CD4-positive, alpha-beta T cell treated with Interferon gamma for 1 hour (primary cell): ENCODE measurements around the gene ATN1.
"Not testable (repeated sequence)": the region's sequence is repeated elsewhere in the genome, so short reads cannot be mapped to it uniquely, and the experiment has no call there.

ENCODE experiments used
- DNase-seq: peaks from one replicate; pipeline ENCODE4 v3.0.0-alpha.2; 2020

ATN1 gene

DNA sequence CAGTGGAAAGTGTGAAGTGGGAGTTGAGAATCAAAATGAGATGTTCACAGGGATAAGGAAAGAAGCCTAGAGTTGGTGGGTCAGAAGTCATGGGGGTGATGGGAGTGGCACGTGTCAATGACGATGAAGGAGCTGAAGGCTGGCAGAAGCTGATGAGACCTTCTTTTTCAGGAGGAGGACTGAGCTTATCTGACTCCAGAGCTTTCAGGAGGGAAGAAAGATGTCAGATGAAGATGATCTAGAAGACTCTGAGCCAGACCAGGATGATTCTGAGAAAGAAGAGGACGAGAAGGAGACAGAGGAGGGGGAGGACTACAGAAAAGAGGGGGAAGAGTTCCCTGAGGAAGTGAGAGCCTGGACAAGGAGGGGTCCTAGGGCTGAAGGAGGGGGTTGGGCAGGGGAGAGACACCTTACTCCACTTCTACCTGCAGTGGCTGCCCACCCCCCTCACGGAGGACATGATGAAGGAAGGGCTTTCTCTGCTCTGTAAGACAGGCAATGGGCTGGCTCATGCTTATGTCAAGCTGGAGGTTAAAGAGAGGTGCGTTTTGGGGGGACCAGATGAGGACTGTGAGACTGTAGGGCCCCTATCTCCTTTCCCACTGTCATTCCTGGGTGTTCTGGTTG is 22.2 kb upstream of the ATN1 start:
- no peak for DNase-seq

DNA sequence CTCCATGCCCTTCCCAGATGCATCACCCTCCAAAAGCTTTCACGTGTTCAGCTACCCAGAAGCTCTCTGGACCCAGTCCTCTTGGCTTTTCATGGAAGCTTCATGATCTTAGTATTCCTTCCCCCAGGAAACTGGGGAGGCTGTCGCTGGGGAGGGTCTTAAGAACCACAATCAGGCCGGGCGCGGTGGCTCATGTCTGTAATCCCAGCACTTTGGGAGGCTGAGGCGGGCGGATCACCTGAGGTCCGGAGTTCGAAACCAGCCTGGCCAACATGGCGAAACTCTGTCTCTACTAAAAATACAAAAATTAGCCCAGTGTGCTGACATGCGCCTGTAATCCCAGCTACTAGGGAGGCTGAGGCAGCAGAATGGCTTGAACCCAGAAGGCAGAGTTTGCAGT is 19.6 kb upstream of the ATN1 start:
- DNase-seq = not testable (repeated sequence)

DNA sequence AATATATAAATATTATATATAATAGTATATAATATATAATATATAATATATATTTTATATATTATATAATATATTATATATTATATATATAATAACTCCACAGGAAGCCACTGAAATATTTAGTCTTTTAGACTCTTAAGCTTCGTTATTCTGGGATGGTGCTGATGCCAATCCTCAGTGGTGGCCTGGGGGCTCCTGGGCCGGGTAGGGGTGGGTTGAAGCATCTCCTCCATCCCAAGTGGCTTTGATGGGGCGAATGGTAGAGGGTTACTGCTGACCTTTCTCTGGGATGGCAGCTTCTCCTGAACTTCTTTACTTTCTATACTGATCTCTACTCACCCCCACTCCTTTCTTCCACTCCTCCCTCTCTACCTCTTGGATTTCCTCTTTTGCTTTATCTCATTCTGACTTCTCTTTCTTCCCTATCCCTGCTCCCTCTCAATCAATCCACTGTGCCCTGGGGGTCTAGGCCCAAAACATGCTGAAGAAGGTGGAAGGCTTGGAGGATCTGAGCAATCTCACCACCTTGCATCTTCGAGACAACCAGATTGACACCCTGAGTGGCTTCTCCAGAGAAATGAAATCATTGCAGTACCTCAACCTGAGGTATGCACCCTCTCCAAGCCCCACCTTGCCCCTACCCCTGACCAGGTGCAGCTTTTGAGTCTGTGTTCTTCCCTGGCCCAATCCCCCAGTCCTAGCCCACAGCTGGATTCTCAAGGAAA is 18.2 kb upstream of the ATN1 start:
- no peak for DNase-seq

DNA sequence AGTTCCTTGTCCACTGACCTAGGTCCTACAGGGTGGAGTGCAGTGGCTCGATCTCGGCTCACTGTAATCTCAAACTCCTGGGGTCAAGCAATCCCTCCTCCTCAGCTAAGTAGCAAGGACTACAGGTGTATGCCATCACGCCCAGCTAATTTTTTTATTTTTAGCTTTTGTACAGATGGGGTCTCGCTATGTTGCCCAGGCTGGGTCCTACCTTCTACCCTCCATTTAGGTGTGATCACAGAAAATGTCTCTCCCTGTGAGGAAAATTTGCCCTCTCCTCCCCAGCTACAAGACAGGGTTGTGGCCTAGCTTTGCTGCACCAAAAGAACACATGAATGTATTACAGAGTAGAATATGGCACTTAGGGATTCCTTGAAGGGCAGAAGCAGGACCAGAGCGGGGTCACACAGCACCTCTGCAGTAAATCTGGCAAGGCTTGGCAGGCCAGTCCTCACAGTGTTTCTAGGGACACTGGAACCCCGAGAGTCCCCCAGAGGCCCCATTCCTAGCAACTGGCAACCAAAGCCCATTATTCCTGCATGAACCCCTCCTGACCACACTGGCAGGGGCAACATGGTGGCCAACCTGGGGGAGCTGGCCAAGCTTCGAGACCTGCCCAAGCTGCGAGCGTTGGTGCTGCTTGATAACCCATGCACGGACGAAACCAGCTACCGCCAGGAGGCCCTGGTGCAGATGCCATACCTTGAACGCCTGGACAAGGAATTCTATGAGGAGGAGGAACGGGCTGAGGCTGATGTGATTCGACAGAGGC is 15.4 kb upstream of the ATN1 start:
- no peak for DNase-seq

DNA sequence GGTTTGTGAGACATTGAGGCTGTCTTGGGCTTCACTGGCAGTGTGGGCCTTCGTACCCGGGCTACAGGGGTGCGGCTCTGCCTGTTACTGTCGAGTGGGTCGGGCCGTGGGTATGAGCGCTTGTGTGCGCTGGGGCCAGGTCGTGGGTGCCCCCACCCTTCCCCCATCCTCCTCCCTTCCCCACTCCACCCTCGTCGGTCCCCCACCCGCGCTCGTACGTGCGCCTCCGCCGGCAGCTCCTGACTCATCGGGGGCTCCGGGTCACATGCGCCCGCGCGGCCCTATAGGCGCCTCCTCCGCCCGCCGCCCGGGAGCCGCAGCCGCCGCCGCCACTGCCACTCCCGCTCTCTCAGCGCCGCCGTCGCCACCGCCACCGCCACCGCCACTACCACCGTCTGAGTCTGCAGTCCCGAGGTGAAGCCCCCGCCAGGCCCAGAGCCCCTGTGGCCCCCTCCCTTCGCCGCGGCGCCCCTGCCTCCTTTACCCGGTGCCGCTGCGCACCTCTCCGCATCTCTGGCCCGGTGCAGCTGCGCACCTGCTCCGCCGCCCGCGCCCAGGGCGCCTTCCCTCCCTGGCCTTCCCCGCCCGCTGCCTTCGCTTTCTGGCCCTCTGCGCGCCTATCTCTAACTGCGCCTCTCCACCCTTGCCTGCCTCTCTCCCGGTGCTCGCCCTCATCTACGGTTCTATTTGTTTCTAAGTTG is 13.4 kb upstream of the ATN1 start, which contains the start of gene ENO2:
TSS of gene ENO2 (plus strand) at position 335 of the 701 bp plus-strand sequence. CDS start 1,253 bp downstream, outside the sequence.
- peak; percentile 85 for DNase-seq

DNA sequence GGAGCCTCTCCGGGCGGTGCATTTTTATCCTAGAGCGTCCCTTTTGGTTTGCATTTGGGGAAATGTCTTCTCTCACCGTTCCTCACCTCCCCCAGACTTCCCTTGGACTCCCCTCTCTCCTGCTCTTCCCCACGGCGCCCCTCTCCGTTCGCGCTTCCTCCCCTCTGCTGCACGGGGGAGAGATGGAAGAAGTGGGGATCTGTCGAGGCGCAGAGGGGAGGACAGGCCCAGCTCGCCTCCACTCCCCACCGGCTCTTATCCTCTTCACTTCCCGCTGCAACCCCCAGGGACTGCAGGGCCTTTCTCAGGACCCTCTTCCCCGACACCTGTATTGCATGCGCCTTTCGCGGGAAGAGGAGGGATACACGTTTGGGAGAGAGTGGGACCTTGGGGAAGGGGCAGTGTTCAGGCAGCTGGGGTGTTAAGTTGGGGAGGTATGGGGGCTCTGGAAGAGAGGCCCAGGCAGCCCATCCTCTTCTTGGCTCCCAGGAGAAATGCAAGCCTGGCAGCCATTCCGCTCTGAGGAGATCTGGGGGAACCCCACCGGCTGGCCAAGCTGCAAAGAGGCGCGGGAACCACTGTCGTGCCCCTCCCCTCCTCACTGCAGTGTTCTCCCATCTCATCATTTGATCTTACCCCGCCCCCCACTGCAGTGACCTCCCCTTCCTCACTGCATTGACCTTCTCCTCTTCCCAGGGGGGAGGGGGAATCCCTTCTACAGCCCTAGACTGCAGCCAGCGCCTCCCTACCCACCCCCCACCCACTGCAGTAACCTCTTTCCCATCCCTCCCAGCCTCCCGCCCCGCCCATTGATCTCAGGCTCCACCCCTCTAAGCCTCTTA is 12.6 kb upstream of the ATN1 start:
- no peak for DNase-seq

DNA sequence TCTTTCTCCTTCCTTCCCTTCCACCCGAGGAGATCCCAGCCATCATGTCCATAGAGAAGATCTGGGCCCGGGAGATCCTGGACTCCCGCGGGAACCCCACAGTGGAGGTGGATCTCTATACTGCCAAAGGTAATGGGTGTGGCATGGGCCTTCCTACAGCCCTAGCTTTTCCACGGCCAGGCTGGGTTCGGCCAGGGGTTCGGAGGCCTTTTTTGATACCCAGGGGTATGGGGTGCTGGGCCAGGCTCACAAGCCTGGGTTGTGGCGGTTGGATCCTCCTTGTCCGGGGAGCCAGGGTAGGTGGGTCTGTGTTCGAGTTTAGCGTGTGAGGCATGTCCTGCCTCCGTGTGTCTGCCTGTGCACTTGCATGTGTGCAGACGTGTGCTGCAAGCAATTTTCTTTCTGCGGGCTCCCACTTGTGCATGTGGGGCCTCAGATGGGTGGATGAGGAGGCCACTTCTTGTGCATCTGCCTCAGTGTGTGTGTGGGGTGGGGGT is 11.9 kb upstream of the ATN1 start:
- DNase-seq = no peak

DNA sequence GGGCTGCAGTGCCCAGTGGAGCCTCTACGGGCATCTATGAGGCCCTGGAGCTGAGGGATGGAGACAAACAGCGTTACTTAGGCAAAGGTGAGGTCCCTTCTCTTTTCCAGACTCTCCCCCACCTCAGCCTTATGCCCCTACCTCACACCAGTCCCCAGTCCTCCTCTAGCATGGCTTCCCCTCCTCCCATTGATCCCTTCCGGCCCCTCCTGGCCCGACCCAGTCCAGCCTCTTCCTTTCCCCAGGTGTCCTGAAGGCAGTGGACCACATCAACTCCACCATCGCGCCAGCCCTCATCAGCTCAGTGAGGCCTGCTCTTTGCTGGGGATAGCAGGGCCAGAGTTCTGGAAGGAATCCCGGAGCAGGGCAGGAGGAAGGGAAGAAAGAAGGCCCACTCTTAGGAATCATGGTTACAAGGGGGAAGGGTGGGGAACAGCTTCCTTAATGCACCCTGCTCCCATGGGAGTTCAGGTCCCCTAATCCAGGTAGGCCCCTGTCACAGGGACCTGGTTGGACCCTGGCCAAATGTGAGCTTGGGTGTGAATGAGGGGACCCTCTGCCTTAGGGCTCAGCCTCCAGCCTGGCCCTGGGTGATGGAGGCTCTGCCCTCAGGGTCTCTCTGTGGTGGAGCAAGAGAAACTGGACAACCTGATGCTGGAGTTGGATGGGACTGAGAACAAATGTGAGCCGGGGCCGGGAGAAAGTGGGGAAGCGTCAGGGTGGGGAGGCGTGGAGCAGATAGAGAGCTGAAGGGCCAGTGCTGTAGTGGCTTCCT is 11.1 kb upstream of the ATN1 start:
- no peak for DNase-seq

DNA sequence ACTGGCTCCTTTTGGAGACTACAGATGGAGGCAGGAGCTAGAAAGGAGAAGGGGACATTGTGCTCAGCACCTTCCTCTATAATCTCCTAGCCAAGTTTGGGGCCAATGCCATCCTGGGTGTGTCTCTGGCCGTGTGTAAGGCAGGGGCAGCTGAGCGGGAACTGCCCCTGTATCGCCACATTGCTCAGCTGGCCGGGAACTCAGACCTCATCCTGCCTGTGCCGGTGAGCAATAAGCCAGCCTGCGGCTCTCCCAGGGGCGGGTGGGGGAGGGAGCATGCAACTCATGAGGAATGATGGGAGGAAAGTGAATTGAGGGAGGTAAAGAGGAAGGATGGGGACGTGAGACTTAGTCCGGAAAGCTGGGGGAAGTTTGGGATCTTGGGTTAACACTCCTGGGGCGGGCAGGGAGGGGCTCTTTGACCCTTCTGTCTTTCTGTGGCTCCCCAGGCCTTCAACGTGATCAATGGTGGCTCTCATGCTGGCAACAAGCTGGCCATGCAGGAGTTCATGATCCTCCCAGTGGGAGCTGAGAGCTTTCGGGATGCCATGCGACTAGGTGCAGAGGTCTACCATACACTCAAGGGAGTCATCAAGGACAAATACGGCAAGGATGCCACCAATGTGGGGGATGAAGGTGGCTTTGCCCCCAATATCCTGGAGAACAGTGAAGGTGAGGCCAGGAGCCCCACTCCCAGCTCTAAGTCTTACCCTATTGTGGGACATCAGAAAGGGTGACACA is 10.1 kb upstream of the ATN1 start:
- no peak for DNase-seq

DNA sequence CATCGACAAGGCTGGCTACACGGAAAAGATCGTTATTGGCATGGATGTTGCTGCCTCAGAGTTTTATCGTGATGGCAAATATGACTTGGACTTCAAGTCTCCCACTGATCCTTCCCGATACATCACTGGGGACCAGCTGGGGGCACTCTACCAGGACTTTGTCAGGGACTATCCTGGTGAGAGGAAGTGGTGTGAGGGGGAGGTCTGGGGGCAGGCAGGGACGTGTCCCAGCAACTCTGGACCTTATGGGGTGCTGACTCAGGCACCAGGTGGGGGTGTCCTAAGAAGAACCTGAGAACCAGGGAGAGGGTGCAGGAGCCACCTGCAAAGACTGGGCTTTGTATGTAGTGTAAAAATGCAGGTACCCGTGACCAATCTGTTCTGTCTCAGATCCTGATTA is 8.2 kb upstream of the ATN1 start:
- no peak for DNase-seq

DNA sequence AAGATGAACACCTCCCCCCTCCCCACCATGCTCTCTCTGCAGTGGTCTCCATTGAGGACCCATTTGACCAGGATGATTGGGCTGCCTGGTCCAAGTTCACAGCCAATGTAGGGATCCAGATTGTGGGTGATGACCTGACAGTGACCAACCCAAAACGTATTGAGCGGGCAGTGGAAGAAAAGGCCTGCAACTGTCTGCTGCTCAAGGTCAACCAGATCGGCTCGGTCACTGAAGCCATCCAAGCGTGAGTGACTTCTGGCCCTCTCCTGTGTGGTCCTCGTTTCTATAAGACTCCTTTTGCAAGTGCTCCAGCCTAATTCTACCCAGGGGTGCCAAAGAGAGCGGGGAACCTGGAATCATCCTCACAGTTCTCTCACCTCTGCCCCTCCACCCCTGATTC is 6.2 kb upstream of the ATN1 start:
- no peak for DNase-seq

DNA sequence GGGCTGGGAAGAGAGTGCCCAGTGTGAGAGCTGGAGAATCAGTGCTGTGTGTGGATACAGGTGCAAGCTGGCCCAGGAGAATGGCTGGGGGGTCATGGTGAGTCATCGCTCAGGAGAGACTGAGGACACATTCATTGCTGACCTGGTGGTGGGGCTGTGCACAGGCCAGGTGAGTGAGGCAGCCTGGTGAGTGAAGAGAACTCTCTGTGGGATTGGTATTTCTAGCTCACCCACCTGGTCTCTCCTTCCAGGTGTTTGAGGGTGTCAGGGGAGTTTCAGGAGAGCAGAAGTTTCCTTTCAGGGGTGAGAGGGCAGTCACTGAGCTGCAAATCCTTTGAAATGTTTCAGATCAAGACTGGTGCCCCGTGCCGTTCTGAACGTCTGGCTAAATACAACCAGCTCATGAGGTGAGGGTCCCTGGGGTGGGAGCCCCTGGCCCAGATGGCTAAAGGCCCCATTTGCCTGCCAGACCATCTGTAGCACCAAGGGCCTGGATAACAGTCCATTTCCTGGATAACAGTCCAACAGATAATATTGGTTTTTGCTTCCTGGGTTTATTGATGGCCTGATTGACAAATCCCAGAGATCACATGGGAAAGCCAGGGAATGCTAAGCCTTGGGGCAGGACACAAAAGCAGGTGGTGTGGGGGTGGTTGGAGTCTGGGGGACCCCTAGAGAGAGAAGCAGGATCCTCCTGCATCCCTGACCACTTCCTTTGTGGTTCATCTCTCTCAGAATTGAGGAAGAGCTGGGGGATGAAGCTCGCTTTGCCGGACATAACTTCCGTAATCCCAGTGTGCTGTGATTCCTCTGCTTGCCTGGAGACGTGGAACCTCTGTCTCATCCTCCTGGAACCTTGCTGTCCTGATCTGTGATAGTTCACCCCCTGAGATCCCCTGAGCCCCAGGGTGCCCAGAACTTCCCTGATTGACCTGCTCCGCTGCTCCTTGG is 5.5 kb upstream of the ATN1 start:
- DNase-seq = no peak

DNA sequence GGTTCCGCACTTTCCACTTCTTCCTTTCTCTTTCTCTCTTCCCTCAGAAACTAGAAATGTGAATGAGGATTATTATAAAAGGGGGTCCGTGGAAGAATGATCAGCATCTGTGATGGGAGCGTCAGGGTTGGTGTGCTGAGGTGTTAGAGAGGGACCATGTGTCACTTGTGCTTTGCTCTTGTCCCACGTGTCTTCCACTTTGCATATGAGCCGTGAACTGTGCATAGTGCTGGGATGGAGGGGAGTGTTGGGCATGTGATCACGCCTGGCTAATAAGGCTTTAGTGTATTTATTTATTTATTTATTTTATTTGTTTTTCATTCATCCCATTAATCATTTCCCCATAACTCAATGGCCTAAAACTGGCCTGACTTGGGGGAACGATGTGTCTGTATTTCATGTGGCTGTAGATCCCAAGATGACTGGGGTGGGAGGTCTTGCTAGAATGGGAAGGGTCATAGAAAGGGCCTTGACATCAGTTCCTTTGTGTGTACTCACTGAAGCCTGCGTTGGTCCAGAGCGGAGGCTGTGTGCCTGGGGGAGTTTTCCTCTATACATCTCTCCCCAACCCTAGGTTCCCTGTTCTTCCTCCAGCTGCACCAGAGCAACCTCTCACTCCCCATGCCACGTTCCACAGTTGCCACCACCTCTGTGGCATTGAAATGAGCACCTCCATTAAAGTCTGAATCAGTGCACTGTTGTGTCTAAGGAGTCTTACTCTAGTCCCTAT is 4.6 kb upstream of the ATN1 start:
- DNase-seq = no peak

DNA sequence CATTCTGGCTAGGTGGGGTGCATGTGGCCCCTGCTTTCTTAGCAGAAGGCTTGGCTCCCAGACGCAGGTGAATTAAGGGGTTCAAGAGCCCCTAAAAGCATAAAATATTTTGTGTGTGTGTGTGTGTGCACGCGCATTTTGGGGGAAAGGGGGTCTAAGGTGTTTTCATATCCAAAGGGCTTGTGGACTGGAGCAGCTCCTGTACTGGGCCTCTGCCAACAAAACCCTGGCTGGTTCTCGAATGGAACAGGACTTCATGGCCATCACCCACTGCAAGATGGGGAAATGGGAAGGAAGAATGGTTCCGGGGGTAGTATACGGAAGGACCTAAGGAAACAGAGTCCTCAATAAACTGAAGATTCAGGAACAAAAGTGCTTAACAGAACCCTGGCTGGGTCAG is 3.9 kb upstream of the ATN1 start:
- no peak for DNase-seq

DNA sequence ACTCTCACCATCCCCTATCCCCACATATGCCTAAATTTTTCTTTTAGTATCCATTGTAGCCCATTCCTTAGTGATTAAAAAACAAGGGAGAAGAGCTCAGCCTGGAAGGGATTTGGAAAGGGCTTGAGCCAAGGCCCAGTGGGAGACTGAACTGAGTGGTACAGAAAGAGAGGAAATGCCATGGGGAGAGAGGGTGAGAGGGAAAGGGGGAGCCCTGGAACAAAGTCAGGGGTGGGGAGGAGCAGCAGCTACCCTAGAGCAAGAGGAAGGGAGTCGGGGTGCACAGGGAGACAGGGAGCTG is 2.6 kb upstream of the ATN1 start:
- no peak for DNase-seq

DNA sequence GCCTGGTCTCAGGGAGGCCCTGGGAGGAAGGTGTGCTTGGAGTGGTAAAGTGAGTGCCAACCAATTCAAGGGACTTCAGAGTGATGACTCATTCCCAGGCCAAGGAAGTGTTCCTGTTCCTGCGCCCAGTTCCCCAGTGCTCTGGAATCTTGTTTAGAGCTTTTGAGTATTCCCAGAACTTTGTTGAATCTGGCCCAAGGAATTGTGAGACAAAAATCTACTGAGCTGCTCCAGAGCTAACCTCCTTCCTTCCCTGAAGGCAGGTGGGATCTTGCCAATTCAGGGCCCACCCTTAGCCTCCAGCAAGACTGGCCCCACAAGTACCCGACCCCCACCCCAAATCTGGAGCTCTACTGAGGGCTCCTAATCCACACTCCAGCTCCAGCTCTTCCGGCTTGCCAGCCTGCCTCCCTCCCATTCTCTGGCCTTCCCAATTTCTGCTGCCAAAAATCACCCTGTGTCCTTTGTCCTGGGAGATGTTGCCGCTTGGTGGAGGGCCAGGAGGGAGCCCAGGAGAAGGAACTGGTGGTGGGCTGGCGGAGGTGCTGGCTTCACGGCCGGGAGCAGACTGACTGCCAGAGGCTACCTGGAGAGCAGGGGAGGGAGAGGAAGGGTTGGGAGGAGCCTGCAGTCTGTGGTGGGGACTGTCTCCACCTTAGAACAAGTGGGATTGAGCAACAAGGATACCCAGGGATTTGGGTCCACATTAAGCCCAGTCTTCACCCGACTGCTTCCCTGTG is 2.0 kb upstream of the ATN1 start:
- no peak for DNase-seq

DNA sequence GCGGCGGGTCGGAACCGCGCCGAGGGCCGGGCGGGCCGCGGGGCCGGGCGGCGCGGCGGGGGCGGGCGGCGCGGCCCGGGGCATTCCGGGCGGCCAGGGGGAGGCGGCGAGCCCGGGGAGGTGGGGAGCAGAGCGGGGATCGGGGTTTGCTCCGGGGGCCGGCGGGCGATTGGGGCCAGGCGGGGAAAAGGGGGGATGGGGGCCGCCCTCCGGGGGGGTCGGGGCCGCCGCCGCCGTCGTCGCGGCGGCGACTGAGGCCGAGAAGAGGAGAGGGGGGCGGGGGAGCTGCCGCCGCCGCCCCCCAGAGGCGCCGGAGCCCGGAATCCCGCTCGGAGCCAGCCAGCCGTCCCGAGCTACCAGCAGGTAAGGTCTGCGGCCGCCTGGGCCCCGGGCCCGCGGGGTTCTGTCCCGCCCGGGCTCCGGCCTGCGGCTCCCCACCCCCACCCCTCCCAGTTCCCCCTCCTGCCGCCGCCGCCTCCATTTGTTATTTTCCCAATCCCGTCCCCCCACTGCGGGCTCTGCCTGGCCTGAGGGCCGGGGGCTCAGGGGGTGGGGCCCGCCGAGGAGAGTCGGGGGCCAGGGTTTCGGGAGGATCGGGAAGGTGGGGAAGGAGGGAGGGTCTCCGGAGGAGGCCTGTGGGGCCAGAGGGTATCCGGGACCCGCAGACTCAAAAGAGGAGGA is 403 bp downstream of the ATN1 start:
- no peak for DNase-seq
